ENCODE data around the gene KBTBD3.

GRCh38 chr11:106098893-106099553 lies 21.9 kb upstream of the KBTBD3 start:
- TF ChIP-seq POLR2A (IDR thresholded peaks at IDR 0.05; ENCODE audit: low read length) = no peak
- TF ChIP-seq GATA1 (IDR thresholded peaks at IDR 0.05; ENCODE audit: low read depth, low read length) = no peak
